Renal cortex interstitium (tissue), 11 donors: Measurements from ENCODE around the gene NAA15. TPM values are rescaled to one million over a fixed set of nuclear protein-coding genes. Genes with fewer than 3 reads are reported as not detected.
"Not testable (repeated sequence)": the region's sequence is repeated elsewhere in the genome, so short reads cannot be mapped to it uniquely, and the experiment has no call there.

Experiments
- DNase-seq, 11 donors: peaks; one replicate each; pipeline ENCODE4 v3.0.0-alpha.2; 2013; ENCODE audit warnings: low read depth in 9 of 11, low spot score in 4 of 11; ENCODE audit errors: extremely low read depth in 1 of 11
- polyA plus RNA-seq, 3 donors: library from polyadenylated mRNA; unstranded; fragments of 120-200 nt; gene quantifications; one replicate each; pipeline ENCODE4 v1.2.1, GENCODE V29; 2013; ENCODE audit not compliant: insufficient read length in 3 of 3

NAA15 gene
- polyA plus RNA-seq, 3 donors: 32.9 to 37.9 (median 34.5) TPM

GRCh38 chr4:139322541-139322940 lies 21.2 kb downstream of the NAA15 start:
- DNase-seq: not testable (repeated sequence)

- DNase-seq: no peak
These were observed 23.3 kb downstream of the NAA15 start for GRCh38 chr4:139324620-139325019.

GRCh38 chr4:139329665-139330200 lies 28.4 kb downstream of the NAA15 start:
- DNase-seq: no peak

GRCh38 chr4:139330283-139330682 lies 29.0 kb downstream of the NAA15 start:
- no peak for DNase-seq

- DNase-seq: no peak
These were observed 29.9 kb downstream of the NAA15 start for GRCh38 chr4:139331185-139331584.

- no peak for DNase-seq
These were observed 31.7 kb downstream of the NAA15 start for GRCh38 chr4:139333046-139333445.

- no peak for DNase-seq
These were observed 36.3 kb downstream of the NAA15 start for GRCh38 chr4:139337612-139338011.

- DNase-seq: no peak
These were observed 60.0 kb downstream of the NAA15 start for GRCh38 chr4:139361301-139361700.

GRCh38 chr4:139367421-139368090 lies 66.3 kb downstream of the NAA15 start:
- no peak for DNase-seq

- peak in 2 of 11 donors; percentile 7 to 14 for DNase-seq
These were observed 67.7 kb downstream of the NAA15 start for GRCh38 chr4:139368998-139369397.

GRCh38 chr4:139374251-139374650 lies 72.9 kb downstream of the NAA15 start:
- DNase-seq: no peak

GRCh38 chr4:139386421-139386820 lies 85.1 kb downstream of the NAA15 start:
- DNase-seq: no peak

- DNase-seq: no peak
These were observed 87.8 kb downstream of the NAA15 start for GRCh38 chr4:139389102-139389501.

GRCh38 chr4:139389991-139390390 lies 88.7 kb downstream of the NAA15 start:
- DNase-seq: no peak

- no peak for DNase-seq
These were observed 90.4 kb downstream of the NAA15 start for GRCh38 chr4:139391731-139392130.

GRCh38 chr4:139392797-139393196 lies 91.5 kb downstream of the NAA15 start:
- DNase-seq: no peak

- DNase-seq: no peak
These were observed 100.1 kb downstream of the NAA15 start for GRCh38 chr4:139401368-139401767.

- DNase-seq: no peak
These were observed 101.1 kb downstream of the NAA15 start for GRCh38 chr4:139402436-139402835.

GRCh38 chr4:139403462-139403861 lies 102.2 kb downstream of the NAA15 start:
- no peak for DNase-seq

GRCh38 chr4:139410312-139410711 lies 109.0 kb downstream of the NAA15 start:
- DNase-seq: no peak

GRCh38 chr4:139414671-139415210 lies 113.4 kb downstream of the NAA15 start:
- DNase-seq: not testable (repeated sequence)
